Measurements from ENCODE around the gene GET4. TPM values are rescaled to one million over a fixed set of nuclear protein-coding genes. Genes with fewer than 3 reads are reported as not detected.

GET4 gene
- total and polyA plus RNA-seq, 2 of the 8 experiments (the other 6 are each of a cell fraction or from before 2014, with no cell fraction given) = 56.7 to 74.1 TPM

DNA sequence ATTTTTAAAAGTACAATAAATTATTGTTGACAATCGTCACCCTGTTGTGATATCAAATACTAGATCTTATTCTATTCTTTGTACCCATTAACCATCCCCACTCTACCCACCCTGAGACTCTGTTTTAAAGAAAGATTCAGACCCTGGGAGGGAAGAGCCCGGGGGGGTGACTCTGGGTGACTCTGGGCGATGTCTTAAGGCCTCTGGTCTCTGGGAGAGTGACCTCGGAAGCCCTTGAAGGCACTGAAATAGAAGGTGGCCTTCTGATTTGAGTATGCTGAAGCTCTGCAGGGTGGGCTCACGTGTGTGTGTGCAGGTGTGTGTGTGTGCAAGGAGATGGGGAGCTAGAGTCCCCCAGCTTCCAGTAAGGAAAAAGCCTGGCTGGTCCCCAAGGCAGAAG lies 68.4 kb downstream of the GET4 start:
- ChIA-PET CTCF (ENCODE audit: partially characterized antibody) (no interaction called here), POLR2A (ENCODE audit: partially characterized antibody) (interaction anchor here (0.7 to 1.3 kb wide), 3 partner anchors 23 to 35 kb away, joined by 3 read pairs; no protein-coding TSS in a partner anchor)
- DNase-seq (ENCODE audit: low read depth in 1 of 2, low spot score in 2 of 2) = no peak
- Histone ChIP-seq H2BK12ac (ENCODE audit: low read depth, low read length) (peak overlapping the region; percentile 53; the same call in 1 of the 2 replicates), H3K9me3 (ENCODE audit: insufficient read depth in 2 of 2, low read depth in 1 of 2, low read length in 1 of 2) (no peaks in the 10 kb centered on the region), H3K9ac (replicated peaks in 1 of 4; ENCODE audit: extremely low read depth in 1 of 4, low read depth in 3 of 4, low read length in 3 of 4) (no peak overlapping the region), H2AFZ (ENCODE audit: low read length) (no peak overlapping the region), H3K18ac (ENCODE audit: extremely low read depth, low read length) (peak overlapping the region; percentile 83; the same call in 1 of the 2 replicates), H2BK5ac (ENCODE audit: low read depth, low read length) (peak overlapping the region; percentile 92; the same call in 1 of the 2 replicates), H3K23me2 (ENCODE audit: low read depth, low read length) (no peaks in the 10 kb centered on the region), H2BK120ac (replicated peaks; ENCODE audit: low read depth, low read length) (peak overlapping the region; percentile 84), H3K4ac (replicated peaks; ENCODE audit: insufficient read length, low read depth, low read length) (peak overlapping the region; percentile 21), H4K20me1 (replicated peaks in 1 of 2; ENCODE audit: control insufficient read depth in 1 of 2, insufficient read depth in 2 of 2, low read length in 2 of 2) (no peaks in the 10 kb centered on the region), H4K5ac (ENCODE audit: insufficient read length, low read depth, low read length) (peak overlapping the region; percentile 44), H3K36me3 (ENCODE audit: control insufficient read depth in 2 of 4, insufficient read depth in 4 of 4, low read length in 3 of 4) (no peaks in the 10 kb centered on the region), H2BK15ac (ENCODE audit: low read length) (no peak overlapping the region; the same call in 1 of the 2 replicates), H3K27ac (ENCODE audit: low read depth, low read length) (peak overlapping the region; percentile 72; the same call in 1 of the 2 replicates), H3K4me2 (ENCODE audit: insufficient read depth in 1 of 2, low read depth in 2 of 2, low read length in 2 of 2) (peak overlapping the region in 1 of 2 experiments; percentile 58; a peak in 1 of 4 replicates), H3K4me1 (replicated peaks in 1 of 4; ENCODE audit: control insufficient read depth in 3 of 4, insufficient read depth in 4 of 4, low read length in 3 of 4) (peaks cover 0 to 26% (median 18%) of the 10 kb centered on the region in 4 experiments; a peak in 6 of 7 replicates), H3K79me2 (ENCODE audit: control insufficient read depth in 1 of 2, insufficient read depth in 2 of 2, low read length in 2 of 2) (no peaks in the 10 kb centered on the region), H2AK5ac (ENCODE audit: low read depth, low read length) (no peak overlapping the region; the same call in 1 of the 2 replicates), H2BK20ac (ENCODE audit: low read length) (no peak overlapping the region), H4K91ac (replicated peaks; ENCODE audit: insufficient read length, low read length) (peak overlapping the region; percentile 97), H3K79me1 (ENCODE audit: low read depth, low read length) (no peaks in the 10 kb centered on the region), H3K14ac (ENCODE audit: insufficient read length) (no peak overlapping the region), H3K4me3 (ENCODE audit: extremely low read depth in 1 of 4, insufficient read depth in 2 of 4, low read depth in 3 of 4, low read length in 4 of 4) (no peak overlapping the region), H4K8ac (ENCODE audit: extremely low read depth, insufficient read depth, low read length) (no peak overlapping the region; the same call in 1 of the 2 replicates), H3K23ac (ENCODE audit: insufficient read length) (no peak overlapping the region), H3K27me3 (replicated peaks in 1 of 4; ENCODE audit: control insufficient read depth in 3 of 4, extremely low read depth in 1 of 4, insufficient read depth in 3 of 4, low read length in 3 of 4) (peaks cover 0 to 4% (median 0%) of the 10 kb centered on the region in 4 experiments; a peak in 2 of 7 replicates), H3K56ac (replicated peaks; ENCODE audit: insufficient read length, low read depth, low read length) (no peak overlapping the region)
- FAIRE-seq = no peak
- WGBS, 2 experiments (ENCODE audit: extremely low coverage in 1 of 2, insufficient coverage in 1 of 2, insufficient read length in 1 of 2, insufficient replicate concordance in 2 of 2, low coverage in 1 of 2, low lambda C conversion rate in 2 of 2, missing lambda C conversion rate in 1 of 2) = 96% methylated on average over 5 of the region's 5 CpGs; no CpG with 5 or more reads in 1 of the 2 experiments
- TF ChIP-seq CTBP2 (IDR thresholded peaks at IDR 0.05; ENCODE audit: borderline replicate concordance, insufficient read depth, insufficient read length, low read length) (no peak), RBBP5 (IDR thresholded peaks at IDR 0.05; ENCODE audit: borderline replicate concordance, low read depth, low read length) (no peak), ZNF274 (IDR thresholded peaks at IDR 0.05; ENCODE audit: borderline replicate concordance, extremely low read depth, low read length) (no peak), POLR2AphosphoS5 (IDR thresholded peaks at IDR 0.05; ENCODE audit: low read depth, low read length) (no peak), PHF8 (conservative IDR thresholded peaks at IDR 0.05; ENCODE audit: low read depth, low read length) (no peak), RXRA (IDR thresholded peaks at IDR 0.05; ENCODE audit: insufficient read depth, low read depth, low read length) (no peak), KDM5A (IDR thresholded peaks at IDR 0.05; ENCODE audit: low read length) (no peak), GABPA (IDR thresholded peaks at IDR 0.05; ENCODE audit: borderline replicate concordance, insufficient read depth, low read length) (no peak), NRF1 (IDR thresholded peaks at IDR 0.05; ENCODE audit: low read depth, low read length) (no peak), GTF2F1 (IDR thresholded peaks at IDR 0.05; ENCODE audit: borderline replicate concordance, low read depth, low read length) (no peak)
- TF ChIP-seq, protein P1, sequence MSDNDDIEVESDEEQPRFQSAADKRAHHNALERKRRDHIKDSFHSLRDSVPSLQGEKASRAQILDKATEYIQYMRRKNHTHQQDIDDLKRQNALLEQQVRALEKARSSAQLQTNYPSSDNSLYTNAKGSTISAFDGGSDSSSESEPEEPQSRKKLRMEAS (IDR thresholded peaks at IDR 0.05) = no peak
- TF ChIP-seq, protein P2, sequence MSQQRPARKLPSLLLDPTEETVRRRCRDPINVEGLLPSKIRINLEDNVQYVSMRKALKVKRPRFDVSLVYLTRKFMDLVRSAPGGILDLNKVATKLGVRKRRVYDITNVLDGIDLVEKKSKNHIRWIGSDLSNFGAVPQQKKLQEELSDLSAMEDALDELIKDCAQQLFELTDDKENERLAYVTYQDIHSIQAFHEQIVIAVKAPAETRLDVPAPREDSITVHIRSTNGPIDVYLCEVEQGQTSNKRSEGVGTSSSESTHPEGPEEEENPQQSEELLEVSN (IDR thresholded peaks at IDR 0.05) = no peak

Measured in H1 (cell line).